Muscle of leg (tissue), 10 donors: Measurements from ENCODE around the gene SEPTIN7. TPM values are rescaled to one million over a fixed set of nuclear protein-coding genes. Genes with fewer than 3 reads are reported as not detected.

ENCODE experiments used
- DNase-seq: peaks from one replicate; pipeline ENCODE4 v3.0.0; 2013
- H3K27ac ChIP-seq: one replicate; pipeline ENCODE4 v1.5.1; 2013; ENCODE audit warnings: mild to moderate bottlenecking, low read length, control low read depth
- H3K27me3 ChIP-seq: one replicate; pipeline ENCODE4 v1.6.1; 2013; ENCODE audit warnings: low read length; ENCODE audit not compliant: control insufficient read depth, insufficient read depth
- H3K36me3 ChIP-seq: one replicate; pipeline ENCODE4 v1.6.1; 2013; ENCODE audit warnings: low read length; ENCODE audit not compliant: control insufficient read depth, insufficient read depth
- H3K4me1 ChIP-seq: one replicate; pipeline ENCODE4 v1.6.1; 2013; ENCODE audit warnings: low read length; ENCODE audit not compliant: control insufficient read depth, insufficient read depth
- H3K4me3 ChIP-seq: one replicate; pipeline ENCODE4 v1.5.1; 2013; ENCODE audit warnings: low read length, control low read depth
- H3K9me3 ChIP-seq: replicated peaks from 2 replicates; pipeline ENCODE4 v1.6.1; 2013; ENCODE audit warnings: low read depth, low read length; ENCODE audit not compliant: control insufficient read depth
- polyA plus RNA-seq, 8 donors: library from polyadenylated mRNA; unstranded; fragments of 120-200 nt; gene quantifications; one replicate each; pipeline versions ENCODE4 v1.2.1 to v1.2.3, GENCODE V29; 2013; ENCODE audit warnings: inconsistent platforms in 1 of 8, low replicate concordance in 1 of 8; ENCODE audit not compliant: insufficient read length in 8 of 8, insufficient read depth in 1 of 8
- total RNA-seq: library from RNA; stranded (reverse); fragments of 120-200 nt; gene quantifications from one replicate; pipeline ENCODE4 v1.2.4, GENCODE V29; 2013

Gene SEPTIN7
- total and polyA plus RNA-seq, 9 donors, result 324 to 423 (median 363) TPM

DNA sequence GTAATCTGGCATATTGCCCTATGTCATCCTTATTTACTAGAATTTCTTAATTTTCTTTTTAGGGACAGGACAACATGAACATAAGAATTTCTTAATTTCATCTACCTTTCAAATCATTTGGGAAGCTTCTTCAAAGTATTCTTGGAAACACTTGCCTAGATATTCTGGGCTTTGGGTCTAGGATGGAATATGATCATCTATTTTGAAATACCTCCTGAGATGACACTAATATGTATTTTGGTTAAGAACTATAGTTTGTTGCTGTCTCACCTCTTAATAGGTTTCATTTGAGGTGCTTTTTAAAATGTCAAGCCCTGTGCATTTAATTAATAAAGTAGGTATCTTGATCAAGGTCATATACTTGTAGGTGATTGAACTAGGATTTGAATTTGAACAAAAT is 49.1 kb downstream of the SEPTIN7 start:
- Histone ChIP-seq H3K36me3 (peaks cover 3% of the 10 kb centered on the region), H3K9me3 (no peaks in the 10 kb centered on the region), H3K4me1 (peaks cover 12% of the 10 kb centered on the region), H3K27ac (no peak overlapping the region), H3K27me3 (no peaks in the 10 kb centered on the region), H3K4me3 (no peak overlapping the region)
- no peak for DNase-seq

Other genes with a start within 250 kb of the SEPTIN7 start
- 15.1 TPM for gene HERPUD2, start 105.9 kb upstream of the SEPTIN7 start, total RNA-seq
- 10 to 100 TPM; 19.5 to 27.0 (median 22.3) TPM for gene HERPUD2, start 105.9 kb upstream of the SEPTIN7 start, polyA plus RNA-seq